Transverse colon (tissue), 4 donors: ENCODE results near the gene DOCK9.

Experiments used
- CTCF ChIP-seq, 5 experiments: fragments of 200-600 bp in 3 of 5; fragments of 450-650 bp in 2 of 5; sonication (generic) in 3 of 5; IDR thresholded peaks; 1 replicate in 2 of 5; 2 replicates in 3 of 5; pipeline ENCODE4 v1.5.1; 2016 to 2017; ENCODE audit warnings: antibody characterized with exemption in 5 of 5, inconsistent platforms in 3 of 5, mild to moderate bottlenecking in 2 of 5, moderate library complexity in 1 of 5
- EP300 ChIP-seq: sonication (generic); formaldehyde crosslinking; IDR thresholded peaks from one replicate; pipeline ENCODE4 v1.6.1; 2017; ENCODE audit warnings: antibody characterized with exemption, low read depth
- POLR2A ChIP-seq: fragments of 450-650 bp; IDR thresholded peaks from one replicate; pipeline ENCODE4 v1.6.1; 2016; ENCODE audit warnings: antibody characterized with exemption, mild to moderate bottlenecking, moderate library complexity
- POLR2AphosphoS5 ChIP-seq, 3 donors: sonication (generic); formaldehyde crosslinking; IDR thresholded peaks; one replicate each; pipeline ENCODE4 v1.6.1; 2016; ENCODE audit warnings: antibody characterized with exemption in 3 of 3

- TF ChIP-seq CTCF (IDR thresholded peaks at IDR 0.05): no peak
- no peak for TF ChIP-seq POLR2AphosphoS5 (IDR thresholded peaks at IDR 0.05)
- no peak for TF ChIP-seq POLR2A
- TF ChIP-seq EP300: no peak
Observed at GRCh38 chr13:98975822-98976261, 2.0 kb downstream of the DOCK9 start.
